DMS114 treated with DMSO at 0.1 percent for 48 hours (cell line): ENCODE results near the gene ZNF497.
A peak's percentile ranks its signal among the peaks of the same experiment; 100 is the strongest.
"Not testable (repeated sequence)": the region's sequence is repeated elsewhere in the genome, so short reads cannot be mapped to it uniquely, and the experiment has no call there.

Source experiments
- DNase-seq: peaks from one replicate; lab custom pipeline; 2025; ENCODE audit not compliant: unreplicated experiment; lab: John Stamatoyannopoulos, UW

Gene ZNF497

DNA sequence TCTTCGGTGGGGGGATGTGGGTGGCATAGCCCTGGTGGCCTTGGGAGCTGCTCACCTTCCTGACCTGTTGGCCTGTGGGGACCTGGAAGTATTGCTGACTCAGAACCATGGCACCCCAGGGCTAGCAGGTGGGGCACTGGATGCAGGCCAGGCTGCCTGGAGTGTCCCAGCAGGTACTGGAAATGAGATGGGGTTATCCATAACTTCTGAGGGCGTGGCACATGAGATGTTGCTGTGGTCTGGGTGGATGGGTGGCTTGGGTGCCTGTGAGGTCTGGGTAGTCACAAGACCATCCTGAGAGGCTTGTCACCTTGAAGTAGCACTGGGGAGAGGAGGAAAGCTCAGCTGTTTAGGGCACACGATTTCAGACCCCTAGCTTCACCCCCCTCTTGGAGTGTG is 32.3 kb upstream of the ZNF497 start:
- no peak for DNase-seq

DNA sequence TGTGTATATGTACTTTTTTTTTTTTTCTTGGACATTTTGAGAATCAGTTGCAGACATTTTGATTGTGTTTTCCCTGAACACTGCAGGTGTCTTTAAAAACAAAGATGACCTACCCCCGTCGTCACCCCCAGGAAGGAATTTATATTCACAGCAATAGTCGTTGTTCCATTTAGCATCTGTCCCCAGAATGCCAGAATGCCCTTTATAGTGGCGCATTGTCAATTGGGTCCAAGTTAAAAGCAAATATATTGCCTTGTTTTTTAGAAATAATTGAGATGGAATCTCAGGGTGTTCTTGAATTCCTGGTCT is 31.1 kb upstream of the ZNF497 start:
- DNase-seq = no peak

DNA sequence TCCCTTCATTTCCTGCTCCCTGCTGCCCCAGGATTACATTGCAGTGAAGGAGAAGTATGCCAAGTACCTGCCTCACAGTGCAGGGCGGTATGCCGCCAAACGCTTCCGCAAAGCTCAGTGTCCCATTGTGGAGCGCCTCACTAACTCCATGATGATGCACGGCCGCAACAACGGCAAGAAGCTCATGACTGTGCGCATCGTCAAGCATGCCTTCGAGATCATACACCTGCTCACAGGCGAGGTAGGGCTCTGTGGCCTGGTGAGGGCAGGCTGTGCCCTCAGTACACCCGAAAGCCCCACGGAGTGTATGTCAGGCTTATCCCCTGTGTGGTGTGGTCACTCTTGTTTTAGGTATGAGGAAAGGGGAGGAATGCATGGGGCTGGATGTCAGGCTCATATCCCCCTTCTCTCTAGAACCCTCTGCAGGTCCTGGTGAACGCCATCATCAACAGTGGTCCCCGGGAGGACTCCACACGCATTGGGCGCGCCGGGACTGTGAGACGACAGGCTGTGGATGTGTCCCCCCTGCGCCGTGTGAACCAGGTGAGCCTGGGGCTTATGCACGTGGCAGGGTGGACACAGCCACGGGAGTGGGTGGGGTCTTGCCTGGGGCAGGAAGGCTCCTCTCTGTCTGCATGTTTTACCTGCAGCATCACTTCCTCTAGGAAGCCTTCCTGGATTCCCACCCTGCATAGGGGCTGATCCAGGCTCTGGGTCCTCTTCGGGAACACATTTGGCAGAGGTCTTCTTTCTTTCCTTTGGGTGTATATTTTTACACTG is 30.6 kb upstream of the ZNF497 start:
- no peak for DNase-seq

DNA sequence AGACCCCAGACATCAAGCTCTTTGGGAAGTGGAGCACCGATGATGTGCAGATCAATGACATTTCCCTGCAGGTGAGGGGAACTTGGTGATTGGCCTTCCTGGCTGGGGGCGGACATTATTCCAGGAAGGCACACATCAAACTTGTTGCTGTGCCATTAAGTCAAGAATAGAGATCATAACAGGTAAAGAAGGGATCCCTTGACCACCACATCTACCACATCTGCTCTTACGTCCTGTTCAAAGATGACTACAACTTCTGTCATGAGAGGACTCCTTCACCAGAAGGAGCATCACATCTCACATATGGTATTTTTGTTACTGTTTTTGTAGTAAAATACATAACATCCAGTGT is 25.6 kb upstream of the ZNF497 start:
- DNase-seq = no peak

DNA sequence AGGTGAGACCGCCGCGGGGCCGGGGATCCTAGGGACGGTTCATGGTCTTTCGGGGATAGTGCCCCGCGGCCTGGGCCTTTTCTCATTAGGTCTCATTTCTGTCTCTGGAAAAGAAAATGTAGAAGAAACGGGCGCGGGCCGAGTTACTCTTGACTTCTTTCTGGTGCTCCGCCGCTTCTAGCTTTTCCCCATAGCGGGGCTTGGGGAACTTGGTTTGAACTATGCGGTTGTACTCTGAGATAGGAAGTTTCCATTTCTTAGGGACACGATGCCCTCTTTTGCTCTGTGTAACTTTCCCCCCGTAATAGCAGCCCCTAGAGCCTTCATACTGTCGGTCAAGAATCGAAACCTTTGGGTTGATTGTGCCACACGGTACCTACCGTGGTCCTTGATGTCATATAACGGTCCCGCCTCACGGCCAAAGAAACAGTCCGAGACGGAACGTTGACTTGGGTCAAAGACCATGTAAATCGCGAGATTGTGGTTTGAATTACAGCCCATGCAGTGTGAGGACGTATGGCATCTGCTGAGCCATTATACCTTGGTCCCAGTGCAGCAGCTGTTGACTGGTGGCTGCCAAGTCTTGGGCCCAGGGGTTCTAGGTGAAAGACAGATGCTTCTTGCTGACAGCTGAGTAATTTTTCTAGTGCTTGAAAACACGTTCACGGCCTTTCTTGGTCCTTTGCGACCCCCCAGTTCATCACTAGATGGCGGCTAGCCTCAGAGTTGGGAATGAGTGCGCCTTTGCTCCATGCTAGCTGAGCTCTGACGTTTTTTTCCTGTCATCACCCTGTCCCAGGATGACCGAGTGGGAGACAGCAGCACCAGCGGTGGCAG is 25.0 kb upstream of the ZNF497 start:
- DNase-seq = no peak

DNA sequence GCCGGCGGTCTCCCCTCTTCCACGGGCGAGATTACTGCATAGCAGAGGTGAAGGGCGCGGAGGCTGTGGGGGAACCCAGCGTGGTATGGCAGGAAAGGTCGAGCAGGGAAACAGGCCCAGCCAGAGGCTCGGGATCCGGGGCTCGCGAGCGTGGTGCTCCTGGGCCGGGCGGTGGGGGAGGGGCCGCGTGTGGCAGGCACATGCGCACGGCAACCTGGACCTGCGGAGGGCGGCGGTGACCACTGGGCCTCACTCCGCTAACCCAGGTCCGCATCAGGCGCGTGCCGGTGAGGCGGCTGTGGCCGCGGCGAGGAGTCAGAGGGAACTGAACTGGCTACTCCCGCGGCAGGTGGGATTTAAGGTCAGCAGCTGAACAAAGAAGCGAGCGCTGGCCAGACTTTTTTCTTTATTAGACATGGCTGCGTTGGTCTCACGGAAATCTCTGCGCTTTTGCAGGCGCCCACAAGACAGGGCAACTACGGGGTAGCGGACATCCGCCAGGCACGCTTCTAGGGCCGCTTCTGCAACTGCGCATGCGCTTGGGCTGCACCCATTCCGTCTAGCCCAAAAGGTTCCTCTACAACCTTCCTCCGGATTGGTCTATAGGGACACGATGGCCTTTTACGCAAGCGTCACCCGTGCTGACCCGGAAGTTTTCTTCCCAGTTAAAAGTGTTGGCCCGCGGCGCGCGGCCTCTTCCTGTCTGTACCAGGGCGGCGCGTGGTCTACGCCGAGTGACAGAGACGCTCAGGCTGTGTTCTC is 24.2 kb upstream of the ZNF497 start, which contains the start of gene RPS5:
TSS of gene RPS5 (plus strand) at position 694 of the 762 bp plus-strand sequence. CDS start 869 bp downstream, outside the sequence.
- DNase-seq = peak; percentile 98

DNA sequence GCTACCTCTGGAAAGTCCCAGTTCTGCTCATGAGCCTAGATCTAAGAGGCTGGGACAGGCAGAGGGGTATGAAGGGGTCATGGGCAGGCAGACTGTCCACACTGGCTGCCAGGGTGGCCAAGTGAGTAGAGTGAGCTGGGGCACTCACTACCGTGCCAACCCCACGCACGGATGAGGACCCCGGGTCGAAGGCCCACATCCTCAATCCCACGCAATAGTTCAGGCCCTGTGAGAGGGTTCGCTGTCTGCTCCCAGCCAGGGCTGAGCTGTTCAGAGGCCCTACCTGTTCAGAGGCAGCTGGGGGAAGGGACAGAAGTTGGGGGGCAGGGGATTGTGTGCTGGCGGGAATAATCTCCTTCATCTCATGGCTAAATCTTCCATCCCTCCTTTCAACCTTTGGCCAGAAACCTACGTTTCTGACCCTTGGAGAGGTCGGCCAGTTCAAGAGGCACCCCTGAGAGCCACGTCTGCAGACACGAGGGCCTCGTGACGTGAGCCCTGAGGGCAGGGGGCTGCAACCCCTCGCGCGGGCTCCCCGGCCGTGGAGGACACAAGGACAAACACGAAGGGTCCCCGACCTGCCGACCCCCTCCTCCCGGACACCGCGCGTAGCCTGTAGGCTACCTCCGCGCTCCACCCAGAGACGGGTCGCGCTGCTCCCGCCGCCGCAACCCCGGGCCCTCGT is 23.5 kb upstream of the ZNF497 start:
- no peak for DNase-seq

DNA sequence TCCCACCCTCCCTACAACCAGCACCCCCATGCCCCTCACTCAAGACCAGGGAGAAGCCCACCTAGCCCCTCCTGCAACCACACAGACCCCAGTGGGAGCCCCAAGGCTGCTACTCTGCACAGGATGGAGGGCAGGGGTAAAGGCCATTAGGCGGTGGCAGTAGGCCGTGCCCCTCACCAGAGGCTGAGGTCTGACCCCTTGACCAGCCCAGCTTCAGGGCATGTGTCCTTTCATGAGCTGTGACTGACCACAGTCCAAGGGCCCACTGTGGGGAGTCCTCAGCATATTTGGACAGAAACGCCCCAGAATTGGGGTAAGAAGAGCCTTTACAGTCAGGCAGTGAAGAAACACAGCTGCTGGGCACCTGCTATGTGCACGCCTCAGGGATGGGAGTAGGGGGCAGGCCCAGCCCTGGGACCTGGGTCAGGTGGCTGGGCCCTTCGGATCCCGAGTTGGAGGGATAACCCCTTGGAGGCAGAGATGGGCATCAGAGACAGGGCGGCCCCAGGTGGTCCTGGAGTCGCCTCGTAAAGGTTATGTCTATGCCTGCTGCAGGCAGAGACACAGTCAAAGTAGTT is 22.9 kb upstream of the ZNF497 start:
- DNase-seq = no peak

DNA sequence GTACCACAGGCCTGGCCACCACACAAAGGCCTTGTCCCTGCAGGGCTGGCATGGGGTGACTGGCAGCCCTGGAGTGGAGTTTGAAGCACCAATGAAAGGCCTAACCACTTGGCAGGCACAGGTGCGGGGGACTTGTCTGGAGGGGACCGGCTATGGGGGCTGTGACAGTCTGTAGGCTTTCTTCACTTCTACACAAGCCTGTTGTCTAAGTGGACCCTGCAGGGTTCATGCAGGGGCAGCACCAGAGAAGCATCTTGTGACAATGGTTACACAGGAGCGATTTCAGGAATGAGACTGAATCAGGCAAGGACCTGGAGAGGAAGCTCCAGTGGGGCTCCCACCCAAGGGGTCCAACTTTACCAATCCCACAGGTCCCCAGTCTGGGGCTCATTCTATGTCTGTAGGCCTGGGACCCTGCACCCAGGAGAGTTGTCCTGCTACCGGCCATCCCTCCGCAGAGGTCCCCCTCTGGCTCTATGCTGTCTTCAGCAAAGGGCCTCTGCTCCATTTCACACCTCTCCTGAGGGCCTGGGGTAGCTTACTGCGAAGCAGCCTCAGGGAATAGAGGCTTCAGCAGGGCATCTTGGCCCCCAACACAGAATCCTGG is 20.5 kb upstream of the ZNF497 start:
- no peak for DNase-seq

DNA sequence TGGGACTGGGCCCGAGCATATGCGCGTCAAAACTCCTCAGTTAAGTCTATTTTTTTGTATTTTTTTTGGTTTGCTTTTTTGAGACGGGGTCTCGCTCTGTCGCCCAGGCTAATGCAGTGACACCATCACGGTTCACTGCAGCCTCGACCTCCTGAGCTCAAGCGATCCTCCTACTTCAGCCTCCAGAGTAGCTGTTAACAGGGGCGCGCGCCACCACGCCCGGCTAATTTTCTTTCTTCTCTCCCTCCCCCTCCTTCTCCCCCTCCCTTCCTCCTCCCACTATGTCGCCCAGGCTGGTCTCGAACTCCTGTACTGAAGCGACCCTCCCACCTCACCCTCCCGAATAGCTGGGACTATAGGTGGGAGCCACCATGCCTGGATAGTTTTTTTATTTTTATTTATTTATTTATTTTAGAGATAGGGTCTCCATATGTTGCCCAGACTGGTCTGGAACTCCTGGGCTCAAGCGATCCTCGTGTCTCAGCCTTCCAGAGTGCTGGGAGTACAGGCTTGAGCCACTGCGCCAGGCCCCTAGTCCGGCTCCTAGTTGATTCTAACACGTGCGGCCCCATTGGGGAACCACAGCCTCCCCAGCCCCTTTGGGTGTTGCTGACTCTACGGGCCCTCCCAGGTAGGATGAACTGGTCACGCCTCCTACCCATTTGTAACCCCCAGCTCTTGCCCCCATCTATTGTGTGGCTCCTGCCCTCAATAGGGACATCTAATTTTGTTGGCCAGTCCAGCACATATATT is 19.1 kb upstream of the ZNF497 start:
- DNase-seq = no peak

DNA sequence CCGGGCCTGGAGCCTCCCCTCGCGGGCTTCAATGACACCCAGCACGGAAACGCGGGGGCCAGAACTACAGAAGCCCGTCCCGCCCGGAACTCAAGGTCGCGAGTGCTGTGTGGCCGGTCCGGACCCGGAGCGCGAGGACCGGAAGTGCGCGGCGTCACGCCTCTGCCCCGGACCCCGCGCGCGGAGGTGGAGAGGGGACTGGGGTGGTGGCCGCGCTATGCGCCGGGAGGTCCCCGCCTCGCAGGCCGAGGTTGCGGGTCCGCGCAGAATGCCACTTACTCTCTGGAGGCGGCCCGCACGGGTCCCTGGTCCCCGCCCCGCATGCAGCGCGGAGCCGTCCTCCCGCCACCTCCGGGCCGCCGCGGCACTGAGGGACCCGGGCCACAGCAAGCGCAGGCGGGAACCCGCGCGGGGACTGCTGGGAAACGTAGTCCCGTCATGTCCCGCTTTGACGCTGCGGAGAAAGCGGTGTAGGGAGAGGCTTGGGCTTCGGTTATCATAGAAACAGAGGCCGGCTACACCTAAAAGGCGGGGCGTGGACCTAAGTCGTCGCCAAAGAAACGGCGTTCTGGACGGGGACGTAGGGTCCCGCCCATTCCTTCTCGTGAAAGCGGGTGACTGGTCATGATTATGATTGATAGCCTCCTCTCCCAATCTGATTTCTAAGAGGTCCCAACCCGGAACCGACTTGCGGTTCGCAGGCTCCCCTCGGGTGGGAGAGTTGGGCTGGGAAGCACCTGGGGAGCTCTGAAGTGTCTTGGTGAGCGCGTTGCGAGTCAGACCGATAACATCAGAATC is 18.3 kb upstream of the ZNF497 start, which contains the start of gene ZNF837:
TSS of gene ZNF837 (minus strand) at position 369 of the 798 bp plus-strand sequence. CDS start 11,698 bp downstream, outside the sequence.
- DNase-seq = peak; percentile 99

DNA sequence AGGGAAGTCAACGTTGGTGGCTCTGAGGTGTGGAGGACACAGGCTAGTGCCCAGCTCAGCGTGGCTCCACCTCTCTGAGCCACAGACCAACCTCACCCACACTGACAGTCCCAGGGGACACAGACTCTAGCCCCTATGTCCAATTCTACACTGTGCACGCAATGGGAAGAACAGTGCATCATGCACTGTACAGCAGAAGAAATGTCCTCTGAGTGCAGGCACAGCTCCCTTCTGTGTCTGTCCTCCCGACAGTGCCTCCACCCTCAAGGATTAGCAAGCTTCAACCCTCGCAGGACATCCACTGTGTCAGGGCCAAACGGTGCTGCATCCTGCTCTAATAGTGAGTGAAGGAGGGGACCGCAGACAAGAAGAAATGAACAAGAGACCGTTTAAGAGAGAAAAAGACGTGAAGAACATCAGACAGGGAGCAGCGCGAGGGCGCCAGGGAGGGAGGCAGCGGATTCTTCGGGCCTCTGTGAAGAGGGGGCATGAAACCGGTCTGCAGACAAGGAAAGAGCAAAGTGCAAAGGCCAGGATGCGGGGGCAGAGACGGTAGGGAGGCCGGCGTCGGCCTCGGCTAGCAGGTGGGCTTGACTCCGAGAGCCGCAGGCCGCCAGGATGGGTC is 17.6 kb upstream of the ZNF497 start:
- DNase-seq = no peak

DNA sequence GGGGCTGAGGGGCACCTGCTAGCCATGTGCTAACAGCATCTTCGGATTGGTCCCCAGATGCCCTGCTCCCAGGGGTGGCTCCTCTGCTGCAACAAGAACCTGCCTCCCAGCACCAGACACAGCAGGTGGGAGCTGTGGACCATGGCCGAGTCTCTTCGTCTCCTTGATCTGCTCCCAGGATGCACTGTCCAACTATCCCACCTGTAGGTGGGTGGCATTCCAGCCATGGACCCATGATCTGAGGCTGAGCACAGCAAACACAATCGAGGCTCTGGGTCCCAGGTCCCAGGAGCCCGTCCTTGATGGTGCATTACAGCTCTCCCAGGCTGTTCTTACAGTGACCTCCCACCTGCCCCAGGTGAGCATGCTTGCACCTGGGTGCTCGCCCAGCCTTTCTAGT is 16.7 kb upstream of the ZNF497 start:
- DNase-seq = no peak

DNA sequence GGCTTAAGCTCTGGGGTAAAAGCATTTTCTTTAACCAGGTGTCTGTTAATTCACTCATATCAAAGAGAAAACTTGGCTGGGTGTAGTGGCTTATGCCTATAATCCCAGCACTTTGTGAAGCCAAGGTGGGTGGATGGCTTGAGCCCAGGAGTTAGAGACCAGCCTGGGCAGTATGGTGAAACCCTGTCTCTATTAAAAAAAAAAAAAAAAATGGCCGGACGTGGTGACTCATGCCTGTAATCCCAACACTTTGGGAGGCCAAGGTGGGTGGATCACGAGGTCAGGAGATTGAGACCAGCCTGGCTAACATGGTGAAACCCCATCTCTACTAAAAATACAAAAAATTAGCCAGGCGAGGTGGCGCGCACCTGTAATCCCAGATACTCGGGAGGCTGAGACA is 14.2 kb upstream of the ZNF497 start:
- DNase-seq = not testable (repeated sequence)

DNA sequence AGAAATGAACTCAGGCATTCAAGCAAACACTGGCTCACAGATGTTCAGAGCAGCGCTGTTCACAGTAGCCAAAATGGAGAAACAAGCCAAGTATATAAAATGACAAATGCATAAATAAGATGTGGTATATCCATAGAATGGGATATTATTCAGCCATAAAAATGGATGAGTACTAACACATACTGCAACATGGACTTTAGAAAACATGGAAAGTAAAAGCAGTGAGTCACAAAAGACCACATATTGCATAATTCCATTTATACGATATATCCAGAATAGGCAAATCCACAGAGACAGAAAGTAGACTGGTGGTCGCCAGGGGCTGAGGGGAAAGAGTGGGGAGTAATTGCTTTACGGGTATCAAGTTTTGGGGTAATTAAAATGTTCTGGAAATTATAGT is 11.6 kb upstream of the ZNF497 start:
- DNase-seq = no peak

DNA sequence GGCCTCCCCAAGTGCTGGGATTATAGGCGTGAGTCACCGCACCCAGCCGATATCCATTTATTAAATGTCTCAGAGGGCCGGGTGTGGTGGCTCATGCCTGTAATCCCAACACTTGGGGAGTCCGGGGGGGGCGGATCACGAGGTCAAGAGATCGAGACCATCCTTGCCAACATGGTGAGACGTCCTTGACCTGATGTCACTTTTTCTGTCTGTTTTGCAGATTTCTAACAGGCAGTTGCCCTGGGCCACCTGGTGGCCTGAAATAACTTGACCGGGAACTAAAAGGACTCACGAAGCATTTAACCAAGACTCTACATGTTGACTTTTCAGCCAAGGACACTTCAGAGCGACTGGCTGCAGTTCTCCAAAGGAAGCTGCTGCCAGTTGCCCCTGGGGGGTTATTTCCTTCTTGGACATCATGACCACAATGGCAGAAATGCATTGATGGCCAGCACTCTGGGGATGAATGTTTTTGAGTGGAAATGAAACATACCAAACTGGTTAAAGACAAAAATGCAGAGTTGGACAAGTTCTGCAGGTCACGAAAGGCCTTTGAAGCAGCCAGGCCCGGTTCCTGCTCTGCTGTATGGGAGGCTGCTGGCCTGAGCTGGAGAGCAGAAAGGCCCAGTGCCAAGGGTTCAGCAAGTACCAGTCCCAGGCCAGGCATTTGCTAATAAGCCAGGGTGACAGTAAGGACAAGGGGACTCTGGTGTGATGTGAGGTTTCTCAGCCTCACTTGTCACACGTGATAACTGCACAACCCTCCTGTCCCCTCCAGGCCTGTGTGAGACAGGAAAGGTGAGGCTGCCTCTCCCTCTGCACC is 10.0 kb upstream of the ZNF497 start:
- DNase-seq = no peak

DNA sequence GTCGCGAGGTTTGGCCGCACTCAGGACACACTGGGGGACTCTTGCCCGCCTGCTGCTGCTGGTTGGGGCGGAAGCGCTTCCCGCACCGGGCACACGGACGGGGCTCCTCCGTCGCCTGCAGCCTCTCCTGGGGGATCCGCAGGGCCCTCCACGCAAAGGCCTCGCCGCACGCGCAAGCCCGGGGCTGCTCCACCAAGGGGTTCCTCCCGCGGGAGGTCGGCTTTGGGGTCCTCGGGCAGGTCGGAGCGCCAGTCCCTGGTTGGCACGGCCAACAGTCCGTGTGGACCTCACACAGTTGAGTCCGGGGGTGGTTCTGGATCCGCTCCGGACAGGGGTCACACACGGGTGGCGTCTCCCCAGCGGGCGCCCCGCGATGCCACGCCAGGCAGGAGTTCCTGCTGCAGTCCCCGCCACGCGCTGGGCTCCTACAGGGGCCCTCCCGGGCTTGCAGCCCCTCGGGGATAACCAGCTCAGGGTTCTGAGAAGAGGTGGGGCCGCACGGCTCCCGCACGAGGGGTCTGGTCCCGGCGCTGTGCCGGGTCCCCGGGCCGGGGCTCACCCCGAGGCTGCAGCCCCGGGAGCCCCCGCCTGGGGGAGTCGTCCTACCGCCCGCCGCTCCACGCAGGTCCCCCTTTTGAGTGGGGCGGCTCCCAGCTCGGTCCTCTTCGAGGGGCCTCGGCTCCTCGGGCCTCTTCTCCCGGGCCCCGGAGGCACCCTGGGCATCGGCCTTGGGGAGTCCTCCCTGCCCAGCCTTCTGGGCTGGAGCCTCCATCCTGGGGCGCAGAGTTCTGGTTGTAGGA is 6.2 kb upstream of the ZNF497 start:
- DNase-seq = no peak
